B cell (primary cell): ENCODE results near the gene CDC42.

Source experiments
- EZH2 ChIP-seq: IDR thresholded peaks from 2 replicates; pipeline ENCODE4 v1.6.1; 2012; ENCODE audit warnings: borderline replicate concordance, low read depth, mild to moderate bottlenecking, moderate library complexity, low read length; ENCODE audit not compliant: insufficient read depth, poor library complexity, severe bottlenecking
- TF ChIP-seq, protein P1 (sequence below): fragments of 200-600 bp; IDR thresholded peaks from one replicate; pipeline ENCODE4 v1.8.0; 2022; ENCODE audit warnings: antibody characterized with exemption, mild to moderate bottlenecking

DNA sequence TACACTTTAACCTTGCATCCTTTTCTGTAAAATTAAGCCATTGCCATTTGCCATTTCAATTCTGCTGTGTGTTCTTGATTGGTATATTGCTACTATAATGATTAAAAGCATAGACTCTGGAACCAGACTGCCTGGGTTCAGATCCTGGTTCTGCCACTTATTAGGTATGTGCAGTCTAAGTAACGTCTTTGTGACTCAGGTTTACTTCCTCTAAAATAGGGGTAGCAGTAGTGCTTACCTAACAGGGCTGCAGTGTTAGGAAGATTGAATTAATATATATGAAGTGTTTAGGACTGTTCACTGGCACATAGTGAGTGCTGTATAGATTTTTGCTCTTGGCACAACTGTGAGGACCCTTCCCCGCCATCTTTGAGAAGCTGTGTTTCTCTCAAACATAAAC, 4.4 kb downstream of the CDC42 start:
- TF ChIP-seq, protein P1, sequence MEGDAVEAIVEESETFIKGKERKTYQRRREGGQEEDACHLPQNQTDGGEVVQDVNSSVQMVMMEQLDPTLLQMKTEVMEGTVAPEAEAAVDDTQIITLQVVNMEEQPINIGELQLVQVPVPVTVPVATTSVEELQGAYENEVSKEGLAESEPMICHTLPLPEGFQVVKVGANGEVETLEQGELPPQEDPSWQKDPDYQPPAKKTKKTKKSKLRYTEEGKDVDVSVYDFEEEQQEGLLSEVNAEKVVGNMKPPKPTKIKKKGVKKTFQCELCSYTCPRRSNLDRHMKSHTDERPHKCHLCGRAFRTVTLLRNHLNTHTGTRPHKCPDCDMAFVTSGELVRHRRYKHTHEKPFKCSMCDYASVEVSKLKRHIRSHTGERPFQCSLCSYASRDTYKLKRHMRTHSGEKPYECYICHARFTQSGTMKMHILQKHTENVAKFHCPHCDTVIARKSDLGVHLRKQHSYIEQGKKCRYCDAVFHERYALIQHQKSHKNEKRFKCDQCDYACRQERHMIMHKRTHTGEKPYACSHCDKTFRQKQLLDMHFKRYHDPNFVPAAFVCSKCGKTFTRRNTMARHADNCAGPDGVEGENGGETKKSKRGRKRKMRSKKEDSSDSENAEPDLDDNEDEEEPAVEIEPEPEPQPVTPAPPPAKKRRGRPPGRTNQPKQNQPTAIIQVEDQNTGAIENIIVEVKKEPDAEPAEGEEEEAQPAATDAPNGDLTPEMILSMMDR = no peak
- no peak for TF ChIP-seq EZH2
